ENCODE data around the gene DERL3. TPM values are rescaled to one million over a fixed set of nuclear protein-coding genes. Genes with fewer than 3 reads are reported as not detected.

The DERL3 gene
- total RNA-seq, 1 experiment from 2014 or later = 9.8 TPM

DNA sequence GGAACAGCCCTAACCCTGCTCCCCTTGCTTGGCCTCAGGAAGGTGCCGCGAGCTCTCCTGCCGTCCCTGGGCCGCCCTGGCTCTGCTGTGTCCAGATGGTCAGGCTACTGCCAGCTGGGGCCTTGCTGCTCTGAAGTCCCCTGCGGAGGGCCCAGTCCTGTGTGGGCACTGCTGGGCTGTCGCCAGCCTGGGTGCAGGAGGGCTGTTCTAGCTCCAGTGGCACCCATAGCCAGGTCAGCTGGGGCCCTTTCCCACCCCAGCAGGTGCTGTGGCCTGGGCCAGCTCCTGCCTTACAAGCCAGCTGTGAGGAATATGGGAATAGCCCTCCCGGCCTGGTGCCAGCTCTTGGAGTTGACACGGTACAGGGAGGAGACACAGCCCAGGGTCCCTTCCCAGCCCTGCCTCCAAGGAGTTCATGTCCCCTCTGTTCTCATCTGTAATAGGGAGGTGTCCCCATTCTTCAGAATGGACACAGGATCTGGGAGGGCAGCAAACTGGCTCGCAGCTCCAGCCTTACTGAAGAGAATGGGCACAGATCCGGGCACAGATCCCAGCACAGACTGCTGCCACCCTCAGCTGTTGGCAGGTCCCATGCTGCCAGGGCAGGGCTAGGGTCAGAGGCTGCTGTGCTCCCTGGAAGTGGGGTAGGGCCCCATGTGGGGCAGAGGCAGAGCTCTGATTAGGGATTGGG, 3.9 kb downstream of the DERL3 start:
- Histone ChIP-seq H4K8ac (replicated peaks; ENCODE audit: insufficient read length, low read depth, low read length) (no peak overlapping the region), H3K9me3 (ENCODE audit: control insufficient read depth, low read depth, low read length) (no peaks in the 10 kb centered on the region), H3K56ac (ENCODE audit: insufficient read length, low read depth, low read length) (no peak overlapping the region), H2BK120ac (ENCODE audit: low read depth, low read length, poor library complexity, severe bottlenecking) (no peak overlapping the region), H3K4me2 (ENCODE audit: insufficient read depth, insufficient read length, low read length) (no peak overlapping the region), H2AFZ (ENCODE audit: low read length) (no peak overlapping the region), H4K20me1 (ENCODE audit: control insufficient read depth, insufficient read depth, insufficient read length) (no peaks in the 10 kb centered on the region), H3T11ph (ENCODE audit: low read length) (no peak overlapping the region), H2BK5ac (ENCODE audit: insufficient read length, low read length) (no peak overlapping the region), H3K27me3 (ENCODE audit: insufficient read depth, low read length) (no peaks in the 10 kb centered on the region), H2AK5ac (ENCODE audit: insufficient read length, low read length) (no peak overlapping the region), H3K79me1 (ENCODE audit: insufficient read depth, low read depth, low read length, poor library complexity, severe bottlenecking) (no peaks in the 10 kb centered on the region), H3K23ac (ENCODE audit: insufficient read length, low read depth, low read length) (no peak overlapping the region), H4K91ac (ENCODE audit: insufficient read length, low read depth, low read length) (no peak overlapping the region), H3K23me2 (ENCODE audit: insufficient read length, low read depth, low read length, poor library complexity, severe bottlenecking) (peaks cover 6% of the 10 kb centered on the region), H2BK15ac (ENCODE audit: low read depth, low read length) (no peak overlapping the region), H3K14ac (ENCODE audit: insufficient read depth, low read length) (no peak overlapping the region), H3K79me2 (ENCODE audit: insufficient read depth, low read length) (no peaks in the 10 kb centered on the region), H2BK20ac (ENCODE audit: low read depth, low read length, poor library complexity, severe bottlenecking) (no peak overlapping the region), H3K27ac (ENCODE audit: insufficient read length, low read depth, low read length) (no peak overlapping the region), H4K5ac (ENCODE audit: insufficient read length, low read depth, low read length) (no peak overlapping the region), H3K4me1 (ENCODE audit: insufficient read depth, low read length) (no peaks in the 10 kb centered on the region; the same call in 1 of the 2 replicates), H3K18ac (ENCODE audit: insufficient read length, low read depth, low read length) (no peak overlapping the region), H2BK12ac (ENCODE audit: insufficient read length, low read depth, low read length) (no peak overlapping the region), H3K4ac (ENCODE audit: low read depth, low read length) (no peak overlapping the region), H3K9ac (ENCODE audit: extremely low read depth, insufficient read length, low read length) (no peak overlapping the region)
- peaks cover 8% of the 10 kb centered on the region for H3K27me3 Mint-ChIP-seq (ENCODE audit: low read depth)
- TF ChIP-seq, protein P1, sequence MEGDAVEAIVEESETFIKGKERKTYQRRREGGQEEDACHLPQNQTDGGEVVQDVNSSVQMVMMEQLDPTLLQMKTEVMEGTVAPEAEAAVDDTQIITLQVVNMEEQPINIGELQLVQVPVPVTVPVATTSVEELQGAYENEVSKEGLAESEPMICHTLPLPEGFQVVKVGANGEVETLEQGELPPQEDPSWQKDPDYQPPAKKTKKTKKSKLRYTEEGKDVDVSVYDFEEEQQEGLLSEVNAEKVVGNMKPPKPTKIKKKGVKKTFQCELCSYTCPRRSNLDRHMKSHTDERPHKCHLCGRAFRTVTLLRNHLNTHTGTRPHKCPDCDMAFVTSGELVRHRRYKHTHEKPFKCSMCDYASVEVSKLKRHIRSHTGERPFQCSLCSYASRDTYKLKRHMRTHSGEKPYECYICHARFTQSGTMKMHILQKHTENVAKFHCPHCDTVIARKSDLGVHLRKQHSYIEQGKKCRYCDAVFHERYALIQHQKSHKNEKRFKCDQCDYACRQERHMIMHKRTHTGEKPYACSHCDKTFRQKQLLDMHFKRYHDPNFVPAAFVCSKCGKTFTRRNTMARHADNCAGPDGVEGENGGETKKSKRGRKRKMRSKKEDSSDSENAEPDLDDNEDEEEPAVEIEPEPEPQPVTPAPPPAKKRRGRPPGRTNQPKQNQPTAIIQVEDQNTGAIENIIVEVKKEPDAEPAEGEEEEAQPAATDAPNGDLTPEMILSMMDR (conservative IDR thresholded peaks at IDR 0.05) = no peak
- H3K9me3 Mint-ChIP-seq = peaks cover 0 to 3% of the 10 kb centered on the region in 2 experiments; a peak in 1 of 5 replicates
- WGBS (ENCODE audit: extremely low coverage, insufficient read length, low lambda C conversion rate) = no CpG with 5 or more reads among the region's 10 CpGs
- peaks cover 11 to 27% (median 24%) of the 10 kb centered on the region in 3 experiments; a peak in 6 of 7 replicates for H3K36me3 Mint-ChIP-seq (ENCODE audit: insufficient read depth in 1 of 3, low read depth in 3 of 3)
- H3K27ac Mint-ChIP-seq = no peak overlapping the region
- no peak for DNase-seq
- no peak overlapping the region for H3K4me3 Mint-ChIP-seq
- H3K4me1 Mint-ChIP-seq = peaks cover 14 to 20% of the 10 kb centered on the region in 2 experiments
